Measurements from ENCODE around the gene ZNF503.
A peak's percentile ranks its signal among the peaks of the same experiment; 100 is the strongest.

Gene ZNF503

GRCh38 chr10:75431180-75432111 is 29.9 kb upstream of the ZNF503 start, which contains the start of gene LRMDA:
LRMDA (plus strand) TSS chr10:75431624.
- no peak for DNase-seq (ENCODE audit: low spot score)

- no peak for DNase-seq (ENCODE audit: low spot score)
Observed at GRCh38 chr10:75430000-75430763, 28.6 kb upstream of the ZNF503 start.

GRCh38 chr10:75429159-75429827 is 27.7 kb upstream of the ZNF503 start:
- no peak for DNase-seq (ENCODE audit: low spot score)

- no peak for DNase-seq (ENCODE audit: low spot score)
Observed at GRCh38 chr10:75428434-75429158, 27.0 kb upstream of the ZNF503 start.

- no peak for DNase-seq (ENCODE audit: low spot score)
Observed at GRCh38 chr10:75427951-75428350, 26.4 kb upstream of the ZNF503 start.

GRCh38 chr10:75426880-75427279 is 25.3 kb upstream of the ZNF503 start:
- no peak for DNase-seq (ENCODE audit: low spot score)

- DNase-seq (ENCODE audit: low spot score) = no peak
Observed at GRCh38 chr10:75425291-75426079, 23.9 kb upstream of the ZNF503 start.

- DNase-seq (ENCODE audit: low spot score) = no peak
Observed at GRCh38 chr10:75424571-75424970, 23.0 kb upstream of the ZNF503 start.

GRCh38 chr10:75422913-75423312 is 21.3 kb upstream of the ZNF503 start:
- no peak for DNase-seq (ENCODE audit: low spot score)

GRCh38 chr10:75418712-75419111 is 17.1 kb upstream of the ZNF503 start:
- no peak for DNase-seq (ENCODE audit: low spot score)

GRCh38 chr10:75418293-75418692 is 16.7 kb upstream of the ZNF503 start:
- no peak for DNase-seq (ENCODE audit: low spot score)

GRCh38 chr10:75417522-75417927 is 16.0 kb upstream of the ZNF503 start:
- no peak for DNase-seq (ENCODE audit: low spot score)

- no peak for DNase-seq (ENCODE audit: low spot score)
Observed at GRCh38 chr10:75414527-75414926, 13.0 kb upstream of the ZNF503 start.

- no peak for DNase-seq (ENCODE audit: low spot score)
Observed at GRCh38 chr10:75410132-75411005, 8.8 kb upstream of the ZNF503 start.

- DNase-seq (ENCODE audit: low spot score) = peak; percentile 78
Observed at GRCh38 chr10:75408911-75409885, 7.6 kb upstream of the ZNF503 start.

- no peak for DNase-seq (ENCODE audit: low spot score)
Observed at GRCh38 chr10:75408509-75408875, 6.9 kb upstream of the ZNF503 start.

- DNase-seq (ENCODE audit: low spot score) = no peak
Observed at GRCh38 chr10:75407713-75408508, 6.3 kb upstream of the ZNF503 start.

GRCh38 chr10:75407224-75407712 is 5.7 kb upstream of the ZNF503 start:
- DNase-seq (ENCODE audit: low spot score) = no peak
